ENCODE measurements around the gene BRF1. TPM values are rescaled to one million over a fixed set of nuclear protein-coding genes. Genes with fewer than 3 reads are reported as not detected.

Gene BRF1
- total RNA-seq = 10 to 100 TPM; 13.1 to 17.8 (median 16.2) TPM
- long read RNA-seq = 0 reads

- Histone ChIP-seq H3K4me3 (peak within 1 kb of the TSS; percentile 55 to 96 (median 77)), H3K27me3 (no peaks in the 10 kb centered on the region), H3K27ac (peak within 1 kb of the TSS; percentile 36 to 89 (median 80)), H3K9me3 (no peaks in the 10 kb centered on the region), H3K4me1 (peaks cover 0 to 17% (median 7%) of the 10 kb centered on the region in 4 donors), H3K36me3 (no peaks in the 10 kb centered on the region)
- TF ChIP-seq POLR2A (IDR thresholded peaks at IDR 0.05) = peak; percentile 87
- TF ChIP-seq, protein P1, sequence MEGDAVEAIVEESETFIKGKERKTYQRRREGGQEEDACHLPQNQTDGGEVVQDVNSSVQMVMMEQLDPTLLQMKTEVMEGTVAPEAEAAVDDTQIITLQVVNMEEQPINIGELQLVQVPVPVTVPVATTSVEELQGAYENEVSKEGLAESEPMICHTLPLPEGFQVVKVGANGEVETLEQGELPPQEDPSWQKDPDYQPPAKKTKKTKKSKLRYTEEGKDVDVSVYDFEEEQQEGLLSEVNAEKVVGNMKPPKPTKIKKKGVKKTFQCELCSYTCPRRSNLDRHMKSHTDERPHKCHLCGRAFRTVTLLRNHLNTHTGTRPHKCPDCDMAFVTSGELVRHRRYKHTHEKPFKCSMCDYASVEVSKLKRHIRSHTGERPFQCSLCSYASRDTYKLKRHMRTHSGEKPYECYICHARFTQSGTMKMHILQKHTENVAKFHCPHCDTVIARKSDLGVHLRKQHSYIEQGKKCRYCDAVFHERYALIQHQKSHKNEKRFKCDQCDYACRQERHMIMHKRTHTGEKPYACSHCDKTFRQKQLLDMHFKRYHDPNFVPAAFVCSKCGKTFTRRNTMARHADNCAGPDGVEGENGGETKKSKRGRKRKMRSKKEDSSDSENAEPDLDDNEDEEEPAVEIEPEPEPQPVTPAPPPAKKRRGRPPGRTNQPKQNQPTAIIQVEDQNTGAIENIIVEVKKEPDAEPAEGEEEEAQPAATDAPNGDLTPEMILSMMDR (IDR thresholded peaks at IDR 0.05) = no peak
- intact Hi-C loops (cut with DNase I) = no loop called here
- ATAC-seq (peak; percentile 90 to 95 (median 92)), DNase-seq (peak; percentile 98)
- WGBS (ENCODE audit: insufficient coverage, low coverage, low lambda C conversion rate, missing lambda C conversion rate) = 0% methylated on average over 7 of the region's 90 CpGs
Measured at GRCh38 chr14:105300542-105301102, at the start of gene BRF1. BRF1 (minus strand) TSS chr14:105301001; CDS start chr14:105300629, 372 bp downstream.

DNA sequence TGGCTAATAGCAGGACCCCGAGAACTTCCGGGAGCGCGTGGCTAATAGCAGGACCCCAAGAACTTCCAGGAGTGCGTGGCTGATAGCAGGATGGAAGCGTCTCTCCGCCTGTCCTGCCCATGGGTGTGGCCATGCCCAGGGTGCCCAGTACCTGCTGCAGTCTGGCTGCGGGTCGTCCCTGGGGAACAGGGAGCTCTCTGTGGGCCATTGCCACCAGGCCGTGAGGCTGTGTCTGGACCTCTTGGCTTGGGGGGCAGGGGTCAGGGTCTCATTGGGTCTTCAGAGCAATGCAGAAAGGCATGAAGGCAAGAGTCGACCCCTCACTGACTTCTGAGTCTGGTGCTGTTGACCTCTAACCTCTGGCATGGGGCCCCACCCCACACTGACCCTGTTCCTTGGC, 49.2 kb upstream of the BRF1 start:
- peak in 2 of 3 donors; percentile 42 to 48 for DNase-seq
- 93% methylated on average over 7 of the region's 11 CpGs for WGBS (ENCODE audit: insufficient coverage, low coverage, low lambda C conversion rate, missing lambda C conversion rate)

GRCh38 chr14:105348945-105349699, 48.3 kb upstream of the BRF1 start:
- Histone ChIP-seq H3K27me3 (no peaks in the 10 kb centered on the region), H3K36me3 (no peaks in the 10 kb centered on the region), H3K27ac (no peak overlapping the region), H3K4me1 (peaks cover 0 to 6% (median 3%) of the 10 kb centered on the region in 4 donors), H3K9me3 (no peaks in the 10 kb centered on the region), H3K4me3 (no peak overlapping the region)
- intact Hi-C loops (cut with DNase I) = no loop called here
- TF ChIP-seq POLR2A (IDR thresholded peaks at IDR 0.05) = no peak
- TF ChIP-seq, protein P1 (IDR thresholded peaks at IDR 0.05) = no peak
- ATAC-seq (peak in 2 of 4 donors; percentile 11 to 33), DNase-seq (peak in 2 of 3 donors; percentile 42 to 51)
- no CpG with 5 or more reads among the region's 19 CpGs for WGBS (ENCODE audit: insufficient coverage, low coverage, low lambda C conversion rate, missing lambda C conversion rate)

More for the DNA sequence above, 49.2 kb upstream of the BRF1 start:
- no peaks in the 10 kb centered on the region for H3K36me3 ChIP-seq
- no peak overlapping the region for H3K27ac ChIP-seq
- H3K9me3 ChIP-seq = no peaks in the 10 kb centered on the region
- no peak overlapping the region for H3K4me3 ChIP-seq
- H3K4me1 ChIP-seq = peaks cover 0 to 6% (median 3%) of the 10 kb centered on the region in 4 donors
- no peaks in the 10 kb centered on the region for H3K27me3 ChIP-seq
- TF ChIP-seq, protein P1 (IDR thresholded peaks at IDR 0.05) = no peak
- TF ChIP-seq POLR2A (IDR thresholded peaks at IDR 0.05) = no peak
- intact Hi-C loops (cut with DNase I) = loop anchor here (5.0 to 10.0 kb wide), 4 partner anchors 65 to 265 kb away; no protein-coding TSS in a partner anchor
- no peak for ATAC-seq

GRCh38 chr14:105348169-105348944, 47.6 kb upstream of the BRF1 start:
- DNase-seq = no peak
- intact Hi-C loops (cut with DNase I) = no loop called here
- H3K27me3 ChIP-seq = no peaks in the 10 kb centered on the region
- no peaks in the 10 kb centered on the region for H3K9me3 ChIP-seq
- no CpG with 5 or more reads among the region's 26 CpGs for WGBS (ENCODE audit: insufficient coverage, low coverage, low lambda C conversion rate, missing lambda C conversion rate)
- no peak for ATAC-seq
- no peaks in the 10 kb centered on the region for H3K36me3 ChIP-seq
- no peak overlapping the region for H3K27ac ChIP-seq
- H3K4me1 ChIP-seq = peaks cover 0 to 6% (median 3%) of the 10 kb centered on the region in 4 donors
- H3K4me3 ChIP-seq = no peak overlapping the region
- TF ChIP-seq, protein P1 (IDR thresholded peaks at IDR 0.05) = no peak
- TF ChIP-seq POLR2A (IDR thresholded peaks at IDR 0.05) = no peak

Measured in right lobe of liver (tissue), 6 donors.